Activated T-helper 2 cell treated with anti-CD3 and anti-CD28 coated beads, Interferon-gamma antibody, Interleukin-2, Interleukin-4, amounts not matched to agents 10 μg/mL and 5 μg/mL and 100 μg/mL, durations not matched to agents 14 hours and 24 hours and 36 hours (primary cell): ENCODE measurements around the gene MAPKAP1. TPM values are rescaled to one million over a fixed set of nuclear protein-coding genes. Genes with fewer than 3 reads are reported as not detected.

ENCODE experiments used
- DNase-seq: peaks from one replicate; pipeline ENCODE4 v3.0.0; 2021; ENCODE audit warnings: low spot score
- H3K27ac Mint-ChIP-seq: one replicate; pipeline ENCODE4 v1.8.0; 2021; ENCODE audit warnings: mixed read lengths
- H3K27me3 Mint-ChIP-seq: one replicate; pipeline ENCODE4 v1.8.0; 2021; ENCODE audit warnings: low read depth, mixed read lengths
- H3K36me3 Mint-ChIP-seq: one replicate; pipeline ENCODE4 v1.8.0; 2021; ENCODE audit warnings: low read depth, mixed read lengths
- H3K4me1 Mint-ChIP-seq: one replicate; pipeline ENCODE4 v1.8.0; 2021; ENCODE audit warnings: low read depth, mixed read lengths
- H3K4me3 Mint-ChIP-seq: one replicate; pipeline ENCODE4 v1.8.0; 2021; ENCODE audit warnings: low read depth, mild to moderate bottlenecking, moderate library complexity, mixed read lengths
- H3K9me3 Mint-ChIP-seq: one replicate; pipeline ENCODE4 v1.8.0; 2021; ENCODE audit warnings: mixed read lengths
- intact Hi-C: fragments of 100-400 bp; cut with micrococcal nuclease; formaldehyde crosslinking; loops from one replicate; pipeline ENCODE4 v1.15.1; 2023
- total RNA-seq: library from RNA; stranded (reverse); gene quantifications from 2 replicates; pipeline ENCODE4 v1.2.3, GENCODE V29; 2022

The MAPKAP1 gene
- total RNA-seq, 1 donor from 2014 or later = 83.8 TPM

DNA sequence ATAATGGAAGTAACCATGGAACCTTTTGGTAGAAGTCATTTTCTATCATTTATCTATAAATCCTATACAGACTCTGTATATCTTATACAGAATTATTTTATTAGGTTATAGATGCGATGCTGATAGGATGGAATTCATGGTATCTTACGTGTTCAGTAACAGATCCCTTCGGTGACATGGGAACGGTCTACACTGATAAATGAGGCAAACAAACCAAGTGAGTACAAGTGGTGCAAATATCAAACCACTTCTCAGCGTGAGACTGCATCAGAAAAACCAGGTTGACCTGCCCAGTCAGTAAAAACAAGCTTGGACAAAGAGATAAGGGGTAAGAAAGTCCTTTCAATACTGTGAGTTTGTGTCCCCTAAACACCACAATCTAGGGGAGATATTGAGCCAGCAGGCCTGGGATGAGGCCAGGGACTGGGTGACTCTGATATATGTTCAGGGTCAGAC, 229.9 kb downstream of the MAPKAP1 start:
- Mint-ChIP-seq H3K36me3 (peaks cover 17% of the 10 kb centered on the region), H3K27me3 (no peaks in the 10 kb centered on the region), H3K4me1 (no peaks in the 10 kb centered on the region), H3K9me3 (no peaks in the 10 kb centered on the region), H3K27ac (no peak overlapping the region), H3K4me3 (no peak overlapping the region)
- DNase-seq = no peak
- intact Hi-C loops = no loop called here

- Mint-ChIP-seq H3K36me3 (peaks cover 16% of the 10 kb centered on the region), H3K27ac (no peak overlapping the region), H3K4me3 (no peak overlapping the region), H3K27me3 (no peaks in the 10 kb centered on the region), H3K9me3 (no peaks in the 10 kb centered on the region), H3K4me1 (no peaks in the 10 kb centered on the region)
- intact Hi-C loops = no loop called here
- DNase-seq = no peak
These were observed 230.4 kb downstream of the MAPKAP1 start for GRCh38 chr9:125476645-125477044.

DNA sequence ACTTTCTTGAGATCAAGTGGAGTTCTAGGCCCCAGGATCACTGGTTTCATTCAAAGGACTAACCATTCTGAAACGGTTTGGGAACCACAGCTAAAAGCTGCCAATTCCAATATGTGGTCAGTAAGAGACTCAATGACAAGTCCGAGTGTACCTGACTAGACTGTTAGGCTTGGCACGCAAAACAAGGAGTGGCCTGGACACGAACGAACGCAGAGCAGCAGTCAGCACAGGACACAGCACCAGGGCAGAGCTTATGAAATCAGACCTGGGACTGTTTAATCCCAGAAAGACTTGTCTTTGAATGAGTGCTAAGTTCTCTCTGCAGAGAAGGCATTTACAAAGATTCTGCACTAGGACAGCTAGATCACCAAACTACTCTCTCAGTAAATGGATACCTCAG, 231.6 kb downstream of the MAPKAP1 start:
- DNase-seq = no peak
- Mint-ChIP-seq H3K27ac (no peak overlapping the region), H3K9me3 (no peaks in the 10 kb centered on the region), H3K27me3 (no peaks in the 10 kb centered on the region), H3K4me3 (no peak overlapping the region), H3K4me1 (no peaks in the 10 kb centered on the region), H3K36me3 (peaks cover 16% of the 10 kb centered on the region)
- intact Hi-C loops = no loop called here

GRCh38 chr9:125472926-125473701, 233.9 kb downstream of the MAPKAP1 start:
- no peak for DNase-seq
- intact Hi-C loops = no loop called here
- Mint-ChIP-seq H3K36me3 (peaks cover 7% of the 10 kb centered on the region), H3K4me1 (no peaks in the 10 kb centered on the region), H3K4me3 (no peak overlapping the region), H3K9me3 (no peaks in the 10 kb centered on the region), H3K27ac (no peak overlapping the region), H3K27me3 (no peaks in the 10 kb centered on the region)

- Mint-ChIP-seq H3K4me3 (no peak overlapping the region), H3K27me3 (no peaks in the 10 kb centered on the region), H3K27ac (no peak overlapping the region), H3K36me3 (peaks cover 5% of the 10 kb centered on the region), H3K9me3 (no peaks in the 10 kb centered on the region), H3K4me1 (no peaks in the 10 kb centered on the region)
- intact Hi-C loops = no loop called here
- DNase-seq = no peak
These were observed 234.5 kb downstream of the MAPKAP1 start for GRCh38 chr9:125472562-125472925.

DNA sequence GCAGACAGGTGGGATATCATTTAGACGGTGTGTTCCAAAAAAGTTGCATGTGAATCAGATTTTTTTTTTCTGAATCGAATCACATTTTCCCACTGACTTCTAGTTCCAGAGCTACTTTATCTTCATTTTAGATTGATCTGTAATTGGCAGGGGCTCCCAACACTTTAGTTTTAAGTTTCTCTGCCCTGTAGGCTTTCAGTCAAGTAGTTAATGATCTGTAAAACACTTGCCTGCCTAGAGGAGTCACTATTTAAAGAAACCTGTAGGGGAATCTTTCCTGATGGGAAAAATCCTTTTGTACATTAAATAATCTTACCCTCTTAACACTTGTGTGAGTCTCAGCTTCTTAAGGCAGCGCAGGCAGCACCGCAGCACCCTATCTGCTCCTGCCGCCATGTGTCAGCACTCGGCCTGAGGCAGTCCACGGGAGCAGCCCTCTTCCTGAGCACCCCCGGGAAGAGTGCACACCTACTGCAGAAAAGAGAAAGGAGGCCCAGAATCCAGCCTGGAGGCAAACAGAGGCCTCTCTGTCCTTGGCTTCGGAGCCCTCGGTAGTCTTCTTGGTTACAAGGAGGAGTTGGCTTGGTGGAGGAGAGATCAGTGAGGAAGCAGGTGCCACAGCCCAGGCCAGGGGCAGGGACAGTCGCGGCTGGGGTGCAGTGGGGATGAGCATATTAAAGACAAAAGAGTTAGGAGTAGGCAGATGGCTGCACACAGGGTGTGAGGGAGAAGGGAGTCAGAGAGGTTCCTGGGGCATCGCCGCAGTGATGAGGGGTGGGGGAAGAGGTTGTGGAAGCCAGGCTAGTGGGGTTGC, 236.0 kb downstream of the MAPKAP1 start:
- no peak overlapping the region for H3K27ac Mint-ChIP-seq
- peaks cover 2% of the 10 kb centered on the region for H3K36me3 Mint-ChIP-seq

DNA sequence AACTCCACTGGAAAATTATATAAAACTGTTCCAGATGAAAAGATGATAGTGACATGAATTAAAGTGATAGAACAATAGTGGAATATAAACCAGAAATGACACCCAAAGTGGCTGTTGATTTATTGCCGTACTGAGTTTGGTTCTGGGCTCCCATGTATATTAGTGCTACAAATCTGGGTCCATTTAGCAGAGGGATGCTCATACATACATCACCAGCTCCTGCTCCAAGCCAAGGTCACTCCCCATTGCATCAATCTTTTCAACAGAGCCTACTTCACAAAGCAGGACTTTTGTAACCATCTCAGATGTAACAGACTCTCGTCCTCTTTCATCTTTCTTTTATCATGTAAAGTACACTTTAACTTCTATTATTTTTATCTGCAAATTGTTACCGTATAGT, 236.8 kb downstream of the MAPKAP1 start:
- intact Hi-C loops = no loop called here
- Mint-ChIP-seq H3K27me3 (no peaks in the 10 kb centered on the region), H3K4me1 (no peaks in the 10 kb centered on the region), H3K4me3 (no peak overlapping the region), H3K9me3 (no peaks in the 10 kb centered on the region), H3K27ac (no peak overlapping the region), H3K36me3 (no peaks in the 10 kb centered on the region)
- no peak for DNase-seq

More for the DNA sequence above, 236.0 kb downstream of the MAPKAP1 start:
- Mint-ChIP-seq H3K9me3 (no peaks in the 10 kb centered on the region), H3K4me3 (no peak overlapping the region), H3K4me1 (no peaks in the 10 kb centered on the region), H3K27me3 (no peaks in the 10 kb centered on the region)
- intact Hi-C loops = no loop called here
- no peak for DNase-seq

GRCh38 chr9:125468646-125469045, 238.4 kb downstream of the MAPKAP1 start:
- no peaks in the 10 kb centered on the region for H3K27me3 Mint-ChIP-seq
- no peaks in the 10 kb centered on the region for H3K36me3 Mint-ChIP-seq
- intact Hi-C loops = no loop called here
- H3K4me1 Mint-ChIP-seq = no peaks in the 10 kb centered on the region
- no peaks in the 10 kb centered on the region for H3K9me3 Mint-ChIP-seq
- H3K4me3 Mint-ChIP-seq = no peak overlapping the region
- no peak overlapping the region for H3K27ac Mint-ChIP-seq
- DNase-seq = no peak

GRCh38 chr9:125467116-125467740, 239.8 kb downstream of the MAPKAP1 start:
- Mint-ChIP-seq H3K9me3 (no peaks in the 10 kb centered on the region), H3K36me3 (peaks cover under 1% of the 10 kb centered on the region), H3K4me1 (no peaks in the 10 kb centered on the region), H3K27me3 (no peaks in the 10 kb centered on the region), H3K27ac (no peak overlapping the region), H3K4me3 (no peak overlapping the region)
- DNase-seq = no peak
- intact Hi-C loops = no loop called here

DNA sequence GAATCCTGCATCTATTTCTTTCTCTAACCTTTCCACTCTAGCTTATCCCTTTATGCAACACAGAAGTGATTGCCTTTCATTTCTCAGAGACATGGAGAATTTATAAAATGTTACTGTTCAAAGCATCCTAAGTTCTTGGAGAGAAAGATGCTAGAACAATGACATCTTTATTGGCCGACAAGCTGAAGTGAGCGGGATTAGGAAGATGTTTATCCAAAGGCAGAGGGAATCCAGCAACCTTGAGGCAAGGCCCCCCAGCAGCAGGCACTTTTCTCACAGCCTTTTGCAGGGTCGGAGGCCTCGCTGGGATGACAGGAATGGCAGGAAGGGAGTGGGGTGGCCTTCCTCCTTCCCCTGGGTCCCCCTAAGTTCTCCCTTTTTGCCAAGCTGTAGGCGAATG, 240.6 kb downstream of the MAPKAP1 start:
- no peak overlapping the region for H3K27ac Mint-ChIP-seq
- no peaks in the 10 kb centered on the region for H3K4me1 Mint-ChIP-seq
- DNase-seq = no peak
- intact Hi-C loops = no loop called here
- H3K27me3 Mint-ChIP-seq = no peaks in the 10 kb centered on the region
- H3K4me3 Mint-ChIP-seq = no peak overlapping the region
- H3K9me3 Mint-ChIP-seq = no peaks in the 10 kb centered on the region
- peaks cover 5% of the 10 kb centered on the region for H3K36me3 Mint-ChIP-seq

DNA sequence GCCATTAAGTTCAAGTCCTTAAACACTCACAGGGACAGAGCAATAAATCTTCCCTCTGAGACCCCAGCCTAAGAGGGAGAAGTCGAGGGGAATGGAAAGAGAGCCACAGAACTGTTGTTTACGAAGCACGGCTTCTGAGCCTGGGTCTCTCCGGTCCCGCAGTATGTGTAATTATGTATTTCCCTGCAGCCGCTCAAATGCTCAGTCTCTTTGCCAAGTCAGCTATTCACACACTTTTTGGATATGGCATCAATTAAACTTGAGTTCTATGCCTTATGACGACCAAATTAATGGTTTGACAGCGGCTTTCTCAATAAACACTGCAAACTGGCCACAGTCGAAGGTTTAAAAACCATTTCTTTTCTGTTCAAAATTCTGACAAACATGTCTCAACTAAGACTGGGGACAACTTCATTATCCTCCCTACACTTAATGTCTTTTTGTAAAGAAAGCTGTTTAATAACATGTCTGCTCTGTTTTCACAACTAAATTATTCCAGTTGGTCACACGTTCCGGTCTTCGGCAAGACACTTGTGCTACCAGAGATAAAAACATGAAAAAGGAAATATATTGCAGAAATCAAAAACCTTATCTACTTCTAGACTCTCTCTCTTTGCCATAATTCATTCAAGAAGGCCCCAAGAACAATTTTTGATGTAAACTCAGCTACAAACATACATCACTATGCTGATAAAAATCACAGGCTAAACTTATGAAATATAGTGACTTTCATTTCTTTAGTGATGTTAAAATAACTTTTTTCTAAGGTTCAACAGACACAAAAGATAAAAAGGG, 242.2 kb downstream of the MAPKAP1 start:
- H3K27me3 Mint-ChIP-seq = no peaks in the 10 kb centered on the region
- no peak overlapping the region for H3K4me3 Mint-ChIP-seq
- intact Hi-C loops = no loop called here
- no peak overlapping the region for H3K27ac Mint-ChIP-seq
- no peaks in the 10 kb centered on the region for H3K4me1 Mint-ChIP-seq
- no peak for DNase-seq
- no peaks in the 10 kb centered on the region for H3K9me3 Mint-ChIP-seq
- peaks cover 17% of the 10 kb centered on the region for H3K36me3 Mint-ChIP-seq

DNA sequence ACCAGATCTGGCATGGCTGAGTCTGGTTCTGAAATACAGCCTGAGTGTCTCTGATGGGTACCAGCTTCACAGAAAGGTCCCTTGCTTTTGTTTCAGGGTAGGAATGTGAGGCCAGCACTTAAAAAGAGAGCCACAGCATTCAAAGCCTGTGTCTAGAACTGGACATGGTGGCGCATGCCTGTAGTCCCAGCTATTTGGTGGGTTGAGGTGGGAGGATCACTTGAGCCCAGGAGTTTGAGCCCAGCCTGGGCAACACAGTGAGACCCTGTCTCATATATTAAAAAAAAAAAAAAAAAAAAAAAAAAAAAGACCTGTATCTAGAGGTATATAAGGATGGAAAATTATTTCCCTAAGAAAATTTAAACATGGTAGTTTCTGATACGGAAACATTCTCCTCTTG, 243.1 kb downstream of the MAPKAP1 start:
- DNase-seq = no peak
- Mint-ChIP-seq H3K4me1 (no peaks in the 10 kb centered on the region), H3K4me3 (no peak overlapping the region), H3K36me3 (peaks cover 25% of the 10 kb centered on the region), H3K9me3 (no peaks in the 10 kb centered on the region), H3K27ac (no peak overlapping the region), H3K27me3 (no peaks in the 10 kb centered on the region)
- intact Hi-C loops = no loop called here
